Panc1 (cell line): ENCODE results near the gene IL20RB. TPM values are rescaled to one million over a fixed set of nuclear protein-coding genes. Genes with fewer than 3 reads are reported as not detected.

Experiments
- ATAC-seq: fragments of 200-7000 bp; cut with Tn5 transposase; 2 replicates; pipeline ENCODE4 v1.9.1; 2020; ENCODE audit warnings: mild to moderate bottlenecking, moderate library complexity
- BruUV-seq: library from RNA; stranded (reverse); fragments of 400-500 nt; replicated peaks from 2 replicates; lab custom pipeline; 2021; lab: Mats Ljungman, UMichigan
- CTCF ChIA-PET: fragments of 300-600 bp; sonication (Branson Sonifier 250); formaldehyde crosslinking; loops from one replicate; lab custom pipeline; 2022; ENCODE audit warnings: antibody characterized with exemption; lab: Charles Lee
- POLR2A ChIA-PET: fragments of 300-600 bp; sonication (Branson Sonifier 250); formaldehyde crosslinking; loops from one replicate; lab custom pipeline; 2022; ENCODE audit warnings: antibody characterized with exemption; lab: Charles Lee
- DNase-seq: peaks from one replicate; pipeline ENCODE4 v3.0.0-alpha.2; 2010; ENCODE audit warnings: low read depth, low spot score
- H3K27ac ChIP-seq: 2 replicates; pipeline ENCODE4 v1.5.1; 2011; ENCODE audit warnings: mild to moderate bottlenecking, low read length, inconsistent platforms
- H3K27me3 ChIP-seq: fragments of 200-500 bp; sonication (Bioruptor generic); 2 replicates; pipeline ENCODE4 v1.6.0; 2014; ENCODE audit warnings: low read length, inconsistent platforms; ENCODE audit not compliant: control insufficient read depth, insufficient read depth
- H3K36me3 ChIP-seq: fragments of 200-500 bp; sonication (Bioruptor generic); 2 replicates; pipeline ENCODE4 v1.5.1; 2014; ENCODE audit warnings: inconsistent platforms, mild to moderate bottlenecking, low read length, moderate library complexity; ENCODE audit not compliant: control insufficient read depth, insufficient read depth
- H3K4me1 ChIP-seq: 2 replicates; pipeline ENCODE4 v1.5.1; 2011; ENCODE audit warnings: inconsistent platforms, mild to moderate bottlenecking, low read length, moderate library complexity; ENCODE audit not compliant: control insufficient read depth, insufficient read depth
- H3K4me3 ChIP-seq, 2 experiments: 2 replicates each; pipeline ENCODE4 v1.5.1; 2011 to 2012; ENCODE audit warnings: low read depth in 2 of 2, low read length in 2 of 2, mild to moderate bottlenecking in 2 of 2, inconsistent platforms in 1 of 2, moderate library complexity in 1 of 2
- H3K9me3 ChIP-seq: fragments of 200-500 bp; sonication (Bioruptor generic); 2 replicates; pipeline ENCODE4 v1.5.1; 2014; ENCODE audit warnings: low read depth, mild to moderate bottlenecking, inconsistent platforms, low read length, moderate library complexity; ENCODE audit not compliant: control insufficient read depth, insufficient read depth
- POLR2AphosphoS5 ChIP-seq: IDR thresholded peaks from 2 replicates; pipeline ENCODE4 v1.6.1; 2012; ENCODE audit warnings: mild to moderate bottlenecking, low read depth, low read length, moderate library complexity
- REST ChIP-seq, 2 experiments: IDR thresholded peaks; 2 replicates each; pipeline ENCODE4 v1.6.1; 2011 to 2012; ENCODE audit warnings: low read depth in 2 of 2, control low read depth in 1 of 2, low read length in 1 of 2, mild to moderate bottlenecking in 1 of 2, moderate library complexity in 1 of 2; ENCODE audit not compliant: insufficient read depth in 1 of 2
- SIN3A ChIP-seq: IDR thresholded peaks from 2 replicates; pipeline ENCODE4 v1.6.1; 2012; ENCODE audit warnings: low read depth, mild to moderate bottlenecking, low read length, moderate library complexity, borderline replicate concordance; ENCODE audit not compliant: insufficient read depth
- TCF7L2 ChIP-seq: IDR thresholded peaks from 2 replicates; pipeline ENCODE4 v1.6.1; 2011; ENCODE audit warnings: mild to moderate bottlenecking, low read depth, low read length, inconsistent platforms
- in situ Hi-C: cut with HindIII; loops from 2 replicates; pipeline ENCODE4 v1.10.0; 2016; ENCODE audit warnings: low sequenced_read_pairs, low pct_unique_long_range_greater_than_20kb
- intact Hi-C: fragments of 100-400 bp; cut with micrococcal nuclease; formaldehyde crosslinking; loops from one replicate; pipeline ENCODE4 v1.10.0; 2022; ENCODE audit not compliant: unreplicated experiment
- total RNA-seq: library from RNA; stranded (reverse); gene quantifications from one replicate; pipeline ENCODE4 v1.2.1, GENCODE V29; 2021; ENCODE audit not compliant: unreplicated experiment
- TF ChIP-seq, protein P1 (sequence below): fragments of 450-650 bp; IDR thresholded peaks from 2 replicates; pipeline ENCODE4 v1.5.1; 2017; ENCODE audit warnings: mild to moderate bottlenecking

The IL20RB gene
- total RNA-seq, 1 experiment from 2014 or later = 1.7 TPM

- ChIA-PET POLR2A (no interaction called here), CTCF (no interaction called here)
- no peak for TF ChIP-seq POLR2AphosphoS5
- TF ChIP-seq, protein P1, sequence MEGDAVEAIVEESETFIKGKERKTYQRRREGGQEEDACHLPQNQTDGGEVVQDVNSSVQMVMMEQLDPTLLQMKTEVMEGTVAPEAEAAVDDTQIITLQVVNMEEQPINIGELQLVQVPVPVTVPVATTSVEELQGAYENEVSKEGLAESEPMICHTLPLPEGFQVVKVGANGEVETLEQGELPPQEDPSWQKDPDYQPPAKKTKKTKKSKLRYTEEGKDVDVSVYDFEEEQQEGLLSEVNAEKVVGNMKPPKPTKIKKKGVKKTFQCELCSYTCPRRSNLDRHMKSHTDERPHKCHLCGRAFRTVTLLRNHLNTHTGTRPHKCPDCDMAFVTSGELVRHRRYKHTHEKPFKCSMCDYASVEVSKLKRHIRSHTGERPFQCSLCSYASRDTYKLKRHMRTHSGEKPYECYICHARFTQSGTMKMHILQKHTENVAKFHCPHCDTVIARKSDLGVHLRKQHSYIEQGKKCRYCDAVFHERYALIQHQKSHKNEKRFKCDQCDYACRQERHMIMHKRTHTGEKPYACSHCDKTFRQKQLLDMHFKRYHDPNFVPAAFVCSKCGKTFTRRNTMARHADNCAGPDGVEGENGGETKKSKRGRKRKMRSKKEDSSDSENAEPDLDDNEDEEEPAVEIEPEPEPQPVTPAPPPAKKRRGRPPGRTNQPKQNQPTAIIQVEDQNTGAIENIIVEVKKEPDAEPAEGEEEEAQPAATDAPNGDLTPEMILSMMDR = peak; percentile 69
- peaks cover 8% of the 10 kb centered on the region; the same call in 1 of the 2 replicates for H3K27me3 ChIP-seq
- in situ Hi-C loops (no loop called here), intact Hi-C loops (loop anchor here (10.0 kb wide), 1 partner anchor 939 kb away; no protein-coding TSS in a partner anchor)
- peak; percentile 74 for ATAC-seq
- no peak for DNase-seq
- no TSS peak for BruUV-seq
- no peak overlapping the region for H3K4me3 ChIP-seq
- H3K27ac ChIP-seq = no peak overlapping the region
- peaks cover 6% of the 10 kb centered on the region; the same call in 1 of the 2 replicates for H3K4me1 ChIP-seq
- no peaks in the 10 kb centered on the region for H3K9me3 ChIP-seq
- no peaks in the 10 kb centered on the region for H3K36me3 ChIP-seq
Observed at GRCh38 chr3:137035631-137036030, 77.8 kb downstream of the IL20RB start.

GRCh38 chr3:137039570-137039969 lies 81.8 kb downstream of the IL20RB start:
- TF ChIP-seq POLR2AphosphoS5 (no peak), REST (IDR thresholded peaks at IDR 0.05; ENCODE audit: insufficient read depth in 1 of 2, low read depth in 2 of 2, low read length in 1 of 2) (no peak), TCF7L2 (no peak), SIN3A (no peak)
- TF ChIP-seq, protein P1 = no peak
- Histone ChIP-seq H3K4me3 (no peak overlapping the region), H3K27me3 (peaks cover 10% of the 10 kb centered on the region; the same call in 1 of the 2 replicates), H3K4me1 (no peaks in the 10 kb centered on the region), H3K27ac (no peak overlapping the region), H3K36me3 (no peaks in the 10 kb centered on the region), H3K9me3 (no peaks in the 10 kb centered on the region)
- ChIA-PET POLR2A (no interaction called here), CTCF (no interaction called here)
- BruUV-seq = no TSS peak
- in situ Hi-C loops (no loop called here), intact Hi-C loops (loop anchor here (10.0 kb wide), 1 partner anchor 935 kb away; no protein-coding TSS in a partner anchor)
- no peak for DNase-seq
- no peak for ATAC-seq
